GM12878 (cell line): ENCODE data around the gene PLOD3. TPM values are rescaled to one million over a fixed set of nuclear protein-coding genes. Genes with fewer than 3 reads are reported as not detected.
"Not testable (repeated sequence)": the region's sequence is repeated elsewhere in the genome, so short reads cannot be mapped to it uniquely, and the experiment has no call there.

Experiments
- ATAC-seq: fragments of 200-7000 bp; cut with Tn5 transposase; 3 replicates; pipeline ENCODE4 v1.9.1; 2020; ENCODE audit warnings: mild to moderate bottlenecking, moderate library complexity
- BruUV-seq: library from RNA; stranded (reverse); fragments of 400-500 nt; replicated peaks from 2 replicates; lab custom pipeline; 2021; lab: Mats Ljungman, UMichigan
- CTCF ChIA-PET: fragments of 300-600 bp; sonication (Branson Sonifier 250); formaldehyde crosslinking; extraction: SDS; loops from one replicate; lab custom pipeline; 2021; ENCODE audit warnings: inconsistent platforms; lab: Yijun Ruan, JAX
- POLR2A ChIA-PET: fragments of 350-600 bp; formaldehyde crosslinking; extraction: SDS; loops from one replicate; lab custom pipeline; 2021; ENCODE audit warnings: inconsistent platforms; lab: Charles Lee
- RAD21 ChIA-PET: fragments of 300-600 bp; sonication (Branson Sonifier 250); formaldehyde crosslinking; loops from one replicate; lab custom pipeline; 2023; ENCODE audit warnings: antibody characterized with exemption; ENCODE audit not compliant: unreplicated experiment; lab: Charles Lee
- SMC1A ChIA-PET: fragments of 300-600 bp; sonication (Branson Sonifier 250); formaldehyde crosslinking; loops from one replicate; lab custom pipeline; 2023; ENCODE audit not compliant: unreplicated experiment, uncharacterized antibody; lab: Charles Lee
- DNase-seq: peaks from one replicate; pipeline ENCODE4 v3.0.0-alpha.2; 2011; ENCODE audit warnings: low read depth, low spot score
- FAIRE-seq: peaks from 3 replicates; lab custom pipeline; 2011; peaks lifted over from hg19 to GRCh38; lab: Jason Lieb, UNC
- H2AFZ ChIP-seq: 2 replicates; pipeline ENCODE4 v1.6.0; 2011; ENCODE audit warnings: low read depth, low read length, control low read depth; ENCODE audit not compliant: control insufficient read depth
- H3K27ac ChIP-seq: 2 replicates; pipeline ENCODE4 v1.5.1; 2011; ENCODE audit warnings: control low read depth; ENCODE audit not compliant: control insufficient read depth, insufficient read depth
- H3K27me3 ChIP-seq, 2 experiments: replicated peaks in 1 of 2; 2 replicates each; pipeline versions ENCODE4 v1.6.0 to v1.6.1; 2011; ENCODE audit warnings: low read length in 1 of 2; ENCODE audit not compliant: control insufficient read depth in 2 of 2, insufficient read depth in 2 of 2
- H3K36me3 ChIP-seq, 2 experiments: 2 replicates each; pipeline ENCODE4 v1.5.1; 2011; ENCODE audit warnings: low read length in 1 of 2; ENCODE audit not compliant: control insufficient read depth in 2 of 2, insufficient read depth in 2 of 2
- H3K4me1 ChIP-seq: 2 replicates; pipeline ENCODE4 v1.6.1; 2011; ENCODE audit warnings: mild to moderate bottlenecking, low read length, moderate library complexity, mixed read lengths; ENCODE audit not compliant: control insufficient read depth, insufficient read depth
- H3K4me2 ChIP-seq: 2 replicates; pipeline ENCODE4 v1.6.0; 2011; ENCODE audit warnings: control low read depth; ENCODE audit not compliant: control insufficient read depth, insufficient read depth
- H3K4me3 ChIP-seq: fragments of 200-600 bp; sonication (generic); 2 replicates; pipeline ENCODE4 v1.5.1; 2016
- H3K79me2 ChIP-seq: 2 replicates; pipeline ENCODE4 v1.6.0; 2011; ENCODE audit warnings: low read length; ENCODE audit not compliant: control insufficient read depth, insufficient read depth
- H3K9ac ChIP-seq: 2 replicates; pipeline ENCODE4 v1.8.0; 2011; ENCODE audit warnings: low read length, control low read depth, mixed read lengths; ENCODE audit not compliant: control insufficient read depth, insufficient read depth
- H3K9me3 ChIP-seq: replicated peaks from 3 replicates; pipeline ENCODE4 v1.5.1; 2011; ENCODE audit warnings: mild to moderate bottlenecking, low read length; ENCODE audit not compliant: control insufficient read depth, insufficient read depth
- H4K20me1 ChIP-seq: 2 replicates; pipeline ENCODE4 v1.6.0; 2011; ENCODE audit not compliant: control insufficient read depth, insufficient read depth
- EGR1 ChIP-seq, 2 experiments: IDR thresholded peaks; 1 replicate in 1 of 2; 2 replicates in 1 of 2; pipeline ENCODE4 v1.6.1; 2011 to 2012; ENCODE audit warnings: low read depth in 2 of 2, low read length in 2 of 2, borderline replicate concordance in 1 of 2, mild to moderate bottlenecking in 1 of 2, moderate library complexity in 1 of 2
- TCF3 ChIP-seq: IDR thresholded peaks from 2 replicates; pipeline ENCODE4 v1.6.1; 2012; ENCODE audit warnings: low read depth, mild to moderate bottlenecking, low read length, borderline replicate concordance; ENCODE audit not compliant: insufficient read depth
- WGBS: methylation state at CpG from one replicate; pipeline ENCODE4 v1.1.6; 2016; ENCODE audit warnings: low lambda C conversion rate; ENCODE audit not compliant: insufficient replicate concordance, insufficient coverage; ENCODE audit errors: missing lambda C conversion rate; 5-methylcytosine and 5-hydroxymethylcytosine counted together
- in situ Hi-C: fragments of 300-500 bp; cut with MboI; formaldehyde crosslinking; loops from 9 replicates; pipeline ENCODE4 v1.14.3; 2018; ENCODE audit warnings: mixed read lengths
- intact Hi-C: fragments of 100-400 bp; cut with micrococcal nuclease; formaldehyde crosslinking; loops from one replicate; pipeline ENCODE4 v1.14.2; 2022; ENCODE audit not compliant: unreplicated experiment
- polyA plus RNA-seq, 11 experiments: library from polyadenylated mRNA; depleted of rRNA in 4 of 11; unstranded in 6 of 11; stranded (reverse) in 5 of 11; fragments of >200 nt; fragmentation: Nextera tagmentation in 4 of 11; fragmentation: Illumina TruSeq in 1 of 11; extraction: Ambion mirVana in 4 of 11; extraction: Trizol in 1 of 11; gene quantifications; 1 replicate in 1 of 11; 2 replicates in 10 of 11; pipeline versions ENCODE4 v1.2.1 to v1.2.3, GENCODE V29; 2011 to 2016; ENCODE audit warnings: inconsistent platforms in 2 of 11, missing spikeins in 2 of 11, low read depth in 1 of 11
- total RNA-seq, 4 experiments: library from RNA; depleted of rRNA in 3 of 4; stranded (reverse); fragments of >200 nt in 3 of 4; fragmentation: Illumina TruSeq in 1 of 4; extraction: Trizol in 1 of 4; gene quantifications; 2 replicates each; pipeline versions ENCODE4 v1.2.1 to v1.2.3, GENCODE V29; 2013 to 2021

The PLOD3 gene
- total and polyA plus RNA-seq, 10 of the 15 experiments (the other 5 are each of a cell fraction or from before 2014, with no cell fraction given): 0.53 to 27.8 (median 15.1) TPM

DNA sequence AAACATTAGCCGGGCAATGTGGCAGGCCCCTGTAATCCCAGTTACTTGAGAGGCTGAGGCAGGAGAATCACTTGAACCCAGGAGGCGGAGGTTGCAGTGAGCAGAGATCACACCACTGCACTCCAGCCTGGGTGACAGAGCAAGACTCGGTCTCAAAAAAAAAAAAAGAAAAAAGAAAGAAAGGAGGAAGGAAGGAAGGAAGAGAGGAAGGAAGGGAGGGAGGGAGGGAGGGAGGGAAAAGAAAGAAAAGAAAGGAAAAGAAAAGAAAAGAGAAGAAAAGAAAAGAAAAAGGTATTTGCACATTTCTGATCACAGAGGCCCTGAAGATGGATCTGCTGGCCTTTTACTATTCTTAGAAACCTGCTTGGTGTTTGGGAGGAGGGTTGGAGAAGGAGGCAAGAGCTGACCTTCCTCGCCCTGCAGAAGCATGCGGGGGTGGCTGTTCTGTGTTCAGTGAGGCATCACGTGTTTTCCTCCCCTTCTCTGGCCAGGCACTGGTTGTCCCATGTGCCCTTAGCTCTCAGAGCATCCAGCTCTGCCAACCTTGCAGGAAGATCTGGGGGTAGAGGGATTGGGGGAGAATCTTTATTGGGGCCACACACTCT is 46.8 kb upstream of the PLOD3 start:
- SMC1A ChIA-PET: interaction anchor here (2.0 kb wide), 1 partner anchor 20 kb away, joined by 5 read pairs; no protein-coding TSS in a partner anchor
- H3K4me3 ChIP-seq, H3K9ac ChIP-seq, BruUV-seq, H3K4me2 ChIP-seq, H3K9me3 ChIP-seq, H3K27ac ChIP-seq, POLR2A ChIA-PET, H3K4me1 ChIP-seq, H3K79me2 ChIP-seq, H3K27me3 ChIP-seq, intact Hi-C loops, H3K36me3 ChIP-seq, FAIRE-seq, H2AFZ ChIP-seq, H4K20me1 ChIP-seq, in situ Hi-C loops, DNase-seq: not testable (repeated sequence)
- 17% methylated on average over 4 of the region's 6 CpGs for WGBS
- TF ChIP-seq EGR1 (IDR thresholded peaks at IDR 0.05; ENCODE audit: borderline replicate concordance in 1 of 2, low read depth in 2 of 2, low read length in 2 of 2): peak in 1 of 2 experiments; percentile 63; a peak in 1 of 3 replicates
- ATAC-seq: peak; percentile 38; the same call in 2 of the 3 replicates
- CTCF ChIA-PET: interaction anchor here (0.8 to 1.8 kb wide), 3 partner anchors 19 to 29 kb away, joined by 3 to 5 read pairs (median 3); no protein-coding TSS in a partner anchor
- RAD21 ChIA-PET: interaction anchor here (1.0 kb wide), 1 partner anchor 10 kb away, joined by 3 read pairs; no protein-coding TSS in a partner anchor

DNA sequence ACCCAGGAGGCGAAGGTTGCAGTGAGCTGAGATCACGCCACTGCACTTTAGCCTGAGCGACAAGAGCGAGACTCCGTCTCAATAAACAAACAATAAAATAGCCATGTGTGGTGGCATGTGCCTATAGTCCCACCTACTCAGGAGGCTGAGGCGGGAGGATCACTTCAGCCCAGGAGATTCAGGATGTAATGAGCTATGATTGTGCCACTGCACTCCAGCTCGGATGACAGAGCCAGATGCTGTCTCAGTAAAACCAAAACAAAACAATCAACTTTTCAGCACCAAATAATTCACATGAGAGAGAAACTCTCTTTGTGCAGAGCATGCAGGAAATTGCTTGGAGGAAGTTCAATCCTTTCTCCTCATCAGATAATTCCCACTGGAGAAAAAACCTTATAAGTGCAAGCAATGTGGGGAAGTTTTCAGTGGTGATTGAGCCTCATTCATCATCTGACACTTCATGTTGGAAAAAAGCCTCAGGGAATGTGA is 40.9 kb upstream of the PLOD3 start:
- ATAC-seq: no peak
- no TSS peak for BruUV-seq
- 63% methylated on average over 7 of the region's 7 CpGs for WGBS
- no peak for TF ChIP-seq TCF3
- no peak overlapping the region for H3K4me3 ChIP-seq
- ChIA-PET CTCF (interaction anchor here (1.0 to 1.3 kb wide), 3 partner anchors 14 to 32 kb away, joined by 4 to 6 read pairs (median 6); no protein-coding TSS in a partner anchor), SMC1A (interaction anchor here (1.8 kb wide), 1 partner anchor 66 kb away, joined by 3 read pairs; no protein-coding TSS in a partner anchor), RAD21 (interaction anchor here (1.9 kb wide), 1 partner anchor 114 kb away, joined by 4 read pairs; no protein-coding TSS in a partner anchor), POLR2A (interaction anchor here (0.7 kb wide), 2 partner anchors 16 to 285 kb away, joined by 3 to 6 read pairs; no protein-coding TSS in a partner anchor)
- H3K4me2 ChIP-seq: no peak overlapping the region
- no peaks in the 10 kb centered on the region for H3K79me2 ChIP-seq
- no peak for FAIRE-seq
- intact Hi-C loops (no loop called here), in situ Hi-C loops (no loop called here)
- no peak overlapping the region for H2AFZ ChIP-seq
- no peaks in the 10 kb centered on the region for H3K9me3 ChIP-seq
- no peaks in the 10 kb centered on the region; a peak in 1 of 4 replicates for H3K27me3 ChIP-seq
- DNase-seq: no peak
- no peak overlapping the region for H3K9ac ChIP-seq
- no peaks in the 10 kb centered on the region for H4K20me1 ChIP-seq
- no peaks in the 10 kb centered on the region for H3K36me3 ChIP-seq
- H3K4me1 ChIP-seq: no peaks in the 10 kb centered on the region
- no peak overlapping the region for H3K27ac ChIP-seq
